Fibroblast of villous mesenchyme (primary cell): ENCODE results near the gene PSD2. TPM values are rescaled to one million over a fixed set of nuclear protein-coding genes. Genes with fewer than 3 reads are reported as not detected.

Experiments used
- DNase-seq: peaks from one replicate; pipeline ENCODE4 v3.0.0-alpha.2; 2010; ENCODE audit warnings: low read depth
- H3K4me3 ChIP-seq: 2 replicates; pipeline ENCODE4 v1.5.1; 2011; ENCODE audit warnings: low read depth, mild to moderate bottlenecking, low read length
- total RNA-seq: library from RNA; depleted of rRNA; stranded (reverse); fragments of >200 nt; gene quantifications from 2 replicates; pipeline ENCODE4 v1.2.3, GENCODE V29; 2012
- TF ChIP-seq, protein P1 (sequence below): IDR thresholded peaks from 2 replicates; pipeline ENCODE4 v1.5.1; 2012; ENCODE audit warnings: low read depth, mild to moderate bottlenecking, low read length; ENCODE audit not compliant: insufficient read depth

Gene PSD2
- total RNA-seq, 1 donor: not detected

GRCh38 chr5:139752506-139753473 is 42.8 kb upstream of the PSD2 start:
- no peak overlapping the region for H3K4me3 ChIP-seq
- DNase-seq: no peak
- TF ChIP-seq, protein P1, sequence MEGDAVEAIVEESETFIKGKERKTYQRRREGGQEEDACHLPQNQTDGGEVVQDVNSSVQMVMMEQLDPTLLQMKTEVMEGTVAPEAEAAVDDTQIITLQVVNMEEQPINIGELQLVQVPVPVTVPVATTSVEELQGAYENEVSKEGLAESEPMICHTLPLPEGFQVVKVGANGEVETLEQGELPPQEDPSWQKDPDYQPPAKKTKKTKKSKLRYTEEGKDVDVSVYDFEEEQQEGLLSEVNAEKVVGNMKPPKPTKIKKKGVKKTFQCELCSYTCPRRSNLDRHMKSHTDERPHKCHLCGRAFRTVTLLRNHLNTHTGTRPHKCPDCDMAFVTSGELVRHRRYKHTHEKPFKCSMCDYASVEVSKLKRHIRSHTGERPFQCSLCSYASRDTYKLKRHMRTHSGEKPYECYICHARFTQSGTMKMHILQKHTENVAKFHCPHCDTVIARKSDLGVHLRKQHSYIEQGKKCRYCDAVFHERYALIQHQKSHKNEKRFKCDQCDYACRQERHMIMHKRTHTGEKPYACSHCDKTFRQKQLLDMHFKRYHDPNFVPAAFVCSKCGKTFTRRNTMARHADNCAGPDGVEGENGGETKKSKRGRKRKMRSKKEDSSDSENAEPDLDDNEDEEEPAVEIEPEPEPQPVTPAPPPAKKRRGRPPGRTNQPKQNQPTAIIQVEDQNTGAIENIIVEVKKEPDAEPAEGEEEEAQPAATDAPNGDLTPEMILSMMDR: no peak

- DNase-seq: no peak
- no peak overlapping the region for H3K4me3 ChIP-seq
- TF ChIP-seq, protein P1: no peak
Measured at GRCh38 chr5:139755892-139756671, 39.5 kb upstream of the PSD2 start.

- DNase-seq: no peak
- no peak overlapping the region for H3K4me3 ChIP-seq
- TF ChIP-seq, protein P1: no peak
Measured at GRCh38 chr5:139756971-139757370, 38.6 kb upstream of the PSD2 start.

GRCh38 chr5:139757727-139758509 is 37.7 kb upstream of the PSD2 start:
- TF ChIP-seq, protein P1: no peak
- DNase-seq: no peak
- no peak overlapping the region for H3K4me3 ChIP-seq

DNA sequence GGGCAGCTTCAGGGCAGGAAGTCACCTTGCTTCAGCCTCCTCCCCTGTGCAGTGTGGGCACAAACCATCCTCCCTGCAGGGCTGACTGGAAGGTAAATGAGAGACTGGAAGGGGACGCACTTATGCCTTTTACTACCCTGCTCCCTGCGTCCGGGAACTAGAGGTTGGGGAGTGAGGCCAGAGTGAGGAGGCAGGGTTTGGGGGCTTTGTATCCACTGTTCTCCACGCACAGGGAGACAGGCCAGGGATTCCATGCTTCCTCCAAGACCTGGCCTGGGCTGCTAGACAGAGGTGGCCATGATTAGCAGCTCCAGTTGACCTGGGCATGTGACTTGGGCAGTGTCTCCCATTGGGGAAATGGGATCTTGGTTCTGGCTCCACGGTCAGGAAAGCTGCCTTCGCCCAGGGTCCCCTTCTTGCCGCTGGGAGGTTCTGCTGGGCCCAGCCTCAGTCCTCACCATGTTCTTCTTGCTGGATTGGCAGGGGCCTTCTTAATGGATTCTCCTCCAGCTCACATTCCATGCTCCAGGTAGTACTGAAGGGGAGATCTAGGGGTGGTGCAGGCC is 37.0 kb upstream of the PSD2 start:
- no peak overlapping the region for H3K4me3 ChIP-seq
- DNase-seq: no peak
- TF ChIP-seq, protein P1: no peak

- TF ChIP-seq, protein P1: no peak
- no peak overlapping the region for H3K4me3 ChIP-seq
- no peak for DNase-seq
Measured at GRCh38 chr5:139759219-139759721, 36.3 kb upstream of the PSD2 start.
